GM12891 (cell line): ENCODE results near the gene HELZ.

ENCODE experiments used
- POLR2A ChIP-seq: IDR thresholded peaks from 2 replicates; pipeline ENCODE4 v1.6.1; 2011; ENCODE audit warnings: low read depth, low read length, control low read depth
- SPI1 ChIP-seq: IDR thresholded peaks from 2 replicates; pipeline ENCODE4 v1.6.1; 2011; ENCODE audit warnings: low read depth, low read length, control low read depth

- TF ChIP-seq POLR2A (no peak), SPI1 (no peak)
These were observed 201.7 kb downstream of the HELZ start for GRCh38 chr17:67043283-67043682.
